AG04449 (cell line): ENCODE data around the gene FOXP1.

Source experiments
- CTCF ChIA-PET: fragments of 350-600 bp; formaldehyde crosslinking; extraction: SDS; loops from one replicate; lab custom pipeline; 2021; ENCODE audit warnings: antibody characterized with exemption; lab: Yijun Ruan, JAX
- POLR2A ChIA-PET: fragments of 400-600, 350-600 bp; formaldehyde crosslinking; extraction: SDS; loops from one replicate; lab custom pipeline; 2020; ENCODE audit warnings: antibody characterized with exemption, inconsistent platforms; lab: Yijun Ruan, JAX
- DNase-seq: peaks from one replicate; pipeline ENCODE4 v3.0.0-alpha.2; 2010; ENCODE audit warnings: low read depth, low spot score
- H3K4me3 ChIP-seq: 2 replicates; pipeline ENCODE4 v1.5.1; 2011; ENCODE audit warnings: low read depth, mild to moderate bottlenecking, control low read depth, low read length
- TF ChIP-seq, protein P1 (sequence below): IDR thresholded peaks from one replicate; pipeline ENCODE4 v1.5.1; 2011; ENCODE audit warnings: mild to moderate bottlenecking, moderate library complexity, low read length, control low read depth, inconsistent platforms; ENCODE audit not compliant: insufficient read depth; ENCODE audit errors: missing control alignments

The FOXP1 gene

DNA sequence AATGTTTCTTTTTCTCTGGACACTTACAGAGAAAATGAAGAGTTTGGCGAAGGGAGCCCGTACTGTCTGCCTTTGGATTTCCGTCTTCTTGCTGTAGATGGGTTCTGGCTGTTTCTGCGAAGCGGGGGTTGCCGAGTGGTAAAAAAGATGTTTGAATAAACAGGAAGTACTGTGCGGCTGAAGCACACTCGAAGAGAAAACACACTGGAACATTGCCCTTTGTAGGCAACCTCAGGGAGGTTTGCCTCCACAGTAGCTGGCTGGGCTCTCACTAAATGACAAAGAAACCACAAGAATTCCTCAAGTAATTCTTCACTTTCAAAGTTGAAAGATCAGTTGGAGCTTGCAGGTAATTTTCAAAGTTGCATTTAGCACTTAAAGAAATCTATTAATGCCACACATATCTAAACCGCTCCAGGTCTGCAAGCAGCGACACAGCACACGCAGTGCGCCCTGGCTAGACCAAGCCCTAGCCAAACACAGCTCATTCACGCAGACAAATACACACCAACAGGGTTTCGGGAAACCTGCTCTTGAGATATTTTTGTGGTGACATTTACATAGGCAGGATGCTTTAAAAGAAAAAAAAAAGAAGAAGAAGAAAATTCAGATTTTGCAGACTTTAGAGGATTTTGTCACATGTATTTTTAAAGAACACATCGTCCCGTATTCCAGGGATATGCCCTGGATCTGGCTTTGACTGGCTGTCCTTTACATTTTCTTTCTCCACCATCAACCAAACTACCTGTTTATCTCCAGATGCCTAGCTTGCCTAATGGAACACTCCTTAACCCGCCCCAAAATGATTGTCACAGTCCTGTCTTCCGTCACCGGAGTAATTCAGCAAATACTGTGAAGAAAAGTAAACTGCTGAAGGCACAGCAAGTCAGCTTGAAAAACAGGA, 452.8 kb downstream of the FOXP1 start:
- H3K4me3 ChIP-seq = peak overlapping the region; percentile 56
- DNase-seq = no peak
- TF ChIP-seq, protein P1, sequence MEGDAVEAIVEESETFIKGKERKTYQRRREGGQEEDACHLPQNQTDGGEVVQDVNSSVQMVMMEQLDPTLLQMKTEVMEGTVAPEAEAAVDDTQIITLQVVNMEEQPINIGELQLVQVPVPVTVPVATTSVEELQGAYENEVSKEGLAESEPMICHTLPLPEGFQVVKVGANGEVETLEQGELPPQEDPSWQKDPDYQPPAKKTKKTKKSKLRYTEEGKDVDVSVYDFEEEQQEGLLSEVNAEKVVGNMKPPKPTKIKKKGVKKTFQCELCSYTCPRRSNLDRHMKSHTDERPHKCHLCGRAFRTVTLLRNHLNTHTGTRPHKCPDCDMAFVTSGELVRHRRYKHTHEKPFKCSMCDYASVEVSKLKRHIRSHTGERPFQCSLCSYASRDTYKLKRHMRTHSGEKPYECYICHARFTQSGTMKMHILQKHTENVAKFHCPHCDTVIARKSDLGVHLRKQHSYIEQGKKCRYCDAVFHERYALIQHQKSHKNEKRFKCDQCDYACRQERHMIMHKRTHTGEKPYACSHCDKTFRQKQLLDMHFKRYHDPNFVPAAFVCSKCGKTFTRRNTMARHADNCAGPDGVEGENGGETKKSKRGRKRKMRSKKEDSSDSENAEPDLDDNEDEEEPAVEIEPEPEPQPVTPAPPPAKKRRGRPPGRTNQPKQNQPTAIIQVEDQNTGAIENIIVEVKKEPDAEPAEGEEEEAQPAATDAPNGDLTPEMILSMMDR = no peak
- ChIA-PET POLR2A (interaction anchor here (1.2 kb wide), 1 partner anchor 21 kb away, joined by 4 read pairs; no protein-coding TSS in a partner anchor), CTCF (interaction anchor here (0.6 kb wide), 1 partner anchor 378 kb away, joined by 3 read pairs; no protein-coding TSS in a partner anchor)

- TF ChIP-seq, protein P1 = no peak
- DNase-seq = no peak
- ChIA-PET CTCF (interaction anchor here (1.8 kb wide), 1 partner anchor 12 kb away, joined by 4 read pairs; no protein-coding TSS in a partner anchor), POLR2A (interaction anchor here (1.2 kb wide), 1 partner anchor 20 kb away, joined by 4 read pairs; no protein-coding TSS in a partner anchor)
- H3K4me3 ChIP-seq = peak overlapping the region; percentile 56
These were observed 453.7 kb downstream of the FOXP1 start for GRCh38 chr3:71129611-71130431.

- CTCF ChIA-PET = interaction anchor here (1.8 kb wide), 1 partner anchor 11 kb away, joined by 4 read pairs; no protein-coding TSS in a partner anchor
- POLR2A ChIA-PET = no interaction called here
- TF ChIP-seq, protein P1 = no peak
- peak overlapping the region; percentile 13 for H3K4me3 ChIP-seq
- DNase-seq = no peak
These were observed 454.6 kb downstream of the FOXP1 start for GRCh38 chr3:71128961-71129360.

GRCh38 chr3:71127844-71128243, 455.7 kb downstream of the FOXP1 start:
- H3K4me3 ChIP-seq = no peak overlapping the region
- no peak for DNase-seq
- POLR2A ChIA-PET = no interaction called here
- CTCF ChIA-PET = no interaction called here
- TF ChIP-seq, protein P1 = no peak

- CTCF ChIA-PET = no interaction called here
- no peak overlapping the region for H3K4me3 ChIP-seq
- DNase-seq = no peak
- TF ChIP-seq, protein P1 = no peak
- POLR2A ChIA-PET = interaction anchor here (0.5 kb wide), 1 partner anchor 72 kb away, joined by 3 read pairs; no protein-coding TSS in a partner anchor
These were observed 456.3 kb downstream of the FOXP1 start for GRCh38 chr3:71127052-71127831.
